GM23338 (cell line): ENCODE results near the gene XXYLT1.

ENCODE experiments used
- CTCF ChIP-seq, 2 experiments: fragments of 200-600 bp in 1 of 2; sonication (generic) in 1 of 2; conservative IDR thresholded peaks; 2 replicates each; pipeline versions ENCODE4 v1.5.1 to v1.6.1; 2016 to 2017; ENCODE audit warnings: antibody characterized with exemption in 2 of 2, low read depth in 2 of 2, mild to moderate bottlenecking in 2 of 2, moderate library complexity in 1 of 2
- EZH2 ChIP-seq: fragments of 200-600 bp; sonication (generic); IDR thresholded peaks from one replicate; pipeline ENCODE4 v1.8.0; 2017; ENCODE audit warnings: antibody characterized with exemption, mild to moderate bottlenecking, low read depth; ENCODE audit not compliant: unreplicated experiment
- EZH2phosphoT487 ChIP-seq: fragments of 200-600 bp; sonication (generic); IDR thresholded peaks from one replicate; pipeline ENCODE4 v1.8.1; 2018; ENCODE audit warnings: antibody characterized with exemption; ENCODE audit not compliant: unreplicated experiment
- POLR2AphosphoS5 ChIP-seq: IDR thresholded peaks from 2 replicates; pipeline ENCODE4 v1.6.1; 2016; ENCODE audit warnings: antibody characterized with exemption, low read depth
- REST ChIP-seq: IDR thresholded peaks from one replicate; pipeline ENCODE4 v1.6.1; 2018; ENCODE audit warnings: antibody characterized with exemption; ENCODE audit not compliant: unreplicated experiment

GRCh38 chr3:195036203-195036505, 234.8 kb downstream of the XXYLT1 start:
- TF ChIP-seq POLR2AphosphoS5 (no peak), CTCF (conservative IDR thresholded peaks at IDR 0.05; ENCODE audit: low read depth in 2 of 2) (no peak), EZH2 (no peak), EZH2phosphoT487 (no peak), REST (no peak)
